ENCODE data around the gene DCAF10.
"Not testable (repeated sequence)": the region's sequence is repeated elsewhere in the genome, so short reads cannot be mapped to it uniquely, and the experiment has no call there.

The DCAF10 gene

GRCh38 chr9:37870081-37870798 lies 69.6 kb downstream of the DCAF10 start:
- DNase-seq (ENCODE audit: low read depth): no peak
- H3K4me3 ChIP-seq (replicated peaks; ENCODE audit: low read depth, low read length): no peak overlapping the region
- no peak for TF ChIP-seq CTCF (IDR thresholded peaks at IDR 0.05; ENCODE audit: low read length, missing control alignments)

- H3K4me3 ChIP-seq (replicated peaks; ENCODE audit: low read depth, low read length): no peak overlapping the region
- TF ChIP-seq CTCF (IDR thresholded peaks at IDR 0.05; ENCODE audit: low read length, missing control alignments): no peak
- no peak for DNase-seq (ENCODE audit: low read depth)
Observed at GRCh38 chr9:37870799-37871176, 70.2 kb downstream of the DCAF10 start.

- no peak for DNase-seq (ENCODE audit: low read depth)
- no peak overlapping the region for H3K4me3 ChIP-seq (replicated peaks; ENCODE audit: low read depth, low read length)
- no peak for TF ChIP-seq CTCF (IDR thresholded peaks at IDR 0.05; ENCODE audit: low read length, missing control alignments)
Observed at GRCh38 chr9:37873955-37874354, 73.4 kb downstream of the DCAF10 start.

- peak; percentile 47 for DNase-seq (ENCODE audit: low read depth)
- H3K4me3 ChIP-seq (replicated peaks; ENCODE audit: low read depth, low read length): no peak overlapping the region
- no peak for TF ChIP-seq CTCF (IDR thresholded peaks at IDR 0.05; ENCODE audit: low read length, missing control alignments)
Observed at GRCh38 chr9:37876376-37876775, 75.8 kb downstream of the DCAF10 start.

GRCh38 chr9:37880916-37881479 lies 80.4 kb downstream of the DCAF10 start:
- no peak for TF ChIP-seq CTCF (IDR thresholded peaks at IDR 0.05; ENCODE audit: low read length, missing control alignments)
- H3K4me3 ChIP-seq (replicated peaks; ENCODE audit: low read depth, low read length): no peak overlapping the region
- DNase-seq (ENCODE audit: low read depth): no peak

GRCh38 chr9:37887977-37888583 lies 87.5 kb downstream of the DCAF10 start:
- peak; percentile 87 for DNase-seq (ENCODE audit: low read depth)
- H3K4me3 ChIP-seq (replicated peaks; ENCODE audit: low read depth, low read length): not testable (repeated sequence)

- no peak for DNase-seq (ENCODE audit: low read depth)
- H3K4me3 ChIP-seq (replicated peaks; ENCODE audit: low read depth, low read length): no peak overlapping the region
- no peak for TF ChIP-seq CTCF (IDR thresholded peaks at IDR 0.05; ENCODE audit: low read length, missing control alignments)
Observed at GRCh38 chr9:37889536-37889935, 88.9 kb downstream of the DCAF10 start.

- H3K4me3 ChIP-seq (replicated peaks; ENCODE audit: low read depth, low read length); DNase-seq (ENCODE audit: low read depth): not testable (repeated sequence)
Observed at GRCh38 chr9:37891042-37891441, 90.4 kb downstream of the DCAF10 start.
